Middle frontal gyrus (tissue), 1 donor: ENCODE data around the gene WLS.

ENCODE experiments used
- DNase-seq: peaks from one replicate; pipeline ENCODE4 v3.0.0-alpha.2; 2015; ENCODE audit warnings: low spot score; ENCODE audit errors: extremely low spot score

The WLS gene

GRCh38 chr1:68228851-68229250 is 3.5 kb downstream of the WLS start:
- DNase-seq = no peak

- no peak for DNase-seq
These were observed 4.7 kb downstream of the WLS start for GRCh38 chr1:68227598-68227997.

GRCh38 chr1:68225781-68226180 is 6.5 kb downstream of the WLS start:
- DNase-seq = no peak

- no peak for DNase-seq
These were observed 8.6 kb downstream of the WLS start for GRCh38 chr1:68223687-68224086.

- no peak for DNase-seq
These were observed 10.3 kb downstream of the WLS start for GRCh38 chr1:68221980-68222373.

GRCh38 chr1:68221001-68221979 is 11.0 kb downstream of the WLS start:
- no peak for DNase-seq

GRCh38 chr1:68220420-68220819 is 11.9 kb downstream of the WLS start:
- DNase-seq = no peak

- no peak for DNase-seq
These were observed 13.8 kb downstream of the WLS start for GRCh38 chr1:68218490-68218889.

GRCh38 chr1:68217618-68218017 is 14.7 kb downstream of the WLS start:
- DNase-seq = no peak

GRCh38 chr1:68217060-68217554 is 15.2 kb downstream of the WLS start:
- no peak for DNase-seq

- DNase-seq = no peak
These were observed 16.1 kb downstream of the WLS start for GRCh38 chr1:68216089-68216772.

- DNase-seq = no peak
These were observed 18.5 kb downstream of the WLS start for GRCh38 chr1:68213843-68214242.

- DNase-seq = no peak
These were observed 20.5 kb downstream of the WLS start for GRCh38 chr1:68211761-68212380.

GRCh38 chr1:68210829-68211228 is 21.5 kb downstream of the WLS start:
- no peak for DNase-seq

GRCh38 chr1:68210027-68210426 is 22.3 kb downstream of the WLS start:
- no peak for DNase-seq

- no peak for DNase-seq
These were observed 25.3 kb downstream of the WLS start for GRCh38 chr1:68206848-68207689.

- no peak for DNase-seq
These were observed 26.4 kb downstream of the WLS start for GRCh38 chr1:68205794-68206358.

GRCh38 chr1:68204977-68205630 is 27.2 kb downstream of the WLS start:
- DNase-seq = no peak

- DNase-seq = no peak
These were observed 30.0 kb downstream of the WLS start for GRCh38 chr1:68202239-68202832.
